ENCODE data around the gene ZNF467.

ZNF467 gene

GRCh38 chr7:149819141-149819960 lies 46.0 kb upstream of the ZNF467 start:
- ChIA-PET CTCF (no interaction called here), POLR2A (ENCODE audit: low non-redundant PET) (no interaction called here)
- TF ChIP-seq, protein P1, sequence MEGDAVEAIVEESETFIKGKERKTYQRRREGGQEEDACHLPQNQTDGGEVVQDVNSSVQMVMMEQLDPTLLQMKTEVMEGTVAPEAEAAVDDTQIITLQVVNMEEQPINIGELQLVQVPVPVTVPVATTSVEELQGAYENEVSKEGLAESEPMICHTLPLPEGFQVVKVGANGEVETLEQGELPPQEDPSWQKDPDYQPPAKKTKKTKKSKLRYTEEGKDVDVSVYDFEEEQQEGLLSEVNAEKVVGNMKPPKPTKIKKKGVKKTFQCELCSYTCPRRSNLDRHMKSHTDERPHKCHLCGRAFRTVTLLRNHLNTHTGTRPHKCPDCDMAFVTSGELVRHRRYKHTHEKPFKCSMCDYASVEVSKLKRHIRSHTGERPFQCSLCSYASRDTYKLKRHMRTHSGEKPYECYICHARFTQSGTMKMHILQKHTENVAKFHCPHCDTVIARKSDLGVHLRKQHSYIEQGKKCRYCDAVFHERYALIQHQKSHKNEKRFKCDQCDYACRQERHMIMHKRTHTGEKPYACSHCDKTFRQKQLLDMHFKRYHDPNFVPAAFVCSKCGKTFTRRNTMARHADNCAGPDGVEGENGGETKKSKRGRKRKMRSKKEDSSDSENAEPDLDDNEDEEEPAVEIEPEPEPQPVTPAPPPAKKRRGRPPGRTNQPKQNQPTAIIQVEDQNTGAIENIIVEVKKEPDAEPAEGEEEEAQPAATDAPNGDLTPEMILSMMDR (conservative IDR thresholded peaks at IDR 0.05; ENCODE audit: low read depth), result no peak
- DNase-seq (ENCODE audit: low spot score), result no peak
- H3K27ac ChIP-seq, result no peak overlapping the region

GRCh38 chr7:149818536-149818840 lies 45.1 kb upstream of the ZNF467 start:
- TF ChIP-seq, protein P1 (conservative IDR thresholded peaks at IDR 0.05; ENCODE audit: low read depth), result no peak
- ChIA-PET CTCF (interaction anchor here (0.8 kb wide), 1 partner anchor 11 kb away, joined by 3 read pairs; no protein-coding TSS in a partner anchor), POLR2A (ENCODE audit: low non-redundant PET) (no interaction called here)
- no peak overlapping the region for H3K27ac ChIP-seq
- DNase-seq (ENCODE audit: low spot score), result no peak

- CTCF ChIA-PET, result interaction anchor here (0.8 kb wide), 1 partner anchor 11 kb away, joined by 3 read pairs; no protein-coding TSS in a partner anchor
- H3K27ac ChIP-seq, result no peak overlapping the region
- DNase-seq (ENCODE audit: low spot score), result no peak
- POLR2A ChIA-PET (ENCODE audit: low non-redundant PET), result no interaction called here
- TF ChIP-seq, protein P1 (conservative IDR thresholded peaks at IDR 0.05; ENCODE audit: low read depth), result no peak
Measured at GRCh38 chr7:149817836-149818535, 44.6 kb upstream of the ZNF467 start.

- no peak overlapping the region for H3K27ac ChIP-seq
- ChIA-PET CTCF (no interaction called here), POLR2A (ENCODE audit: low non-redundant PET) (no interaction called here)
- TF ChIP-seq, protein P1 (conservative IDR thresholded peaks at IDR 0.05; ENCODE audit: low read depth), result no peak
- DNase-seq (ENCODE audit: low spot score), result no peak
Measured at GRCh38 chr7:149817301-149817771, 43.9 kb upstream of the ZNF467 start.

DNA sequence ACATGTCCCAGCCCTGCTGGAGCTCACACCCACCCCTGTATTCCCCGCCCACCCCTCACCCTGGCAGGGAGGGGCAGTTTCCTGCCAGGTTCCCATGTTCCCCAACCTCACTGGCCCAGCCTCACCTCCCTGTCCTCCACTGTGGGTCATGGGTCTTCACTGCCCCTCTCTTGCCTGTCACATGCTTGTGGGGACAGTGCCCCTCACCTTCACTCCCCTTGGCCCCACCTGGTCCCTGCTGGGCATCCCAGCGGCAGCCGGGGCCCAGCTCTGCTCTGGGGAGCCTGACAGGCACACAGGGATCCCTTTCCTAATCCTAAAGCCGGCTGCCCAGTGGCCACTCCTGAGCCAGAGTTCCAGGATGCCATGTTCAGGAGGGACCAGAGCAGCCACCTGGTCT lies 43.4 kb upstream of the ZNF467 start:
- no peak for DNase-seq (ENCODE audit: low spot score)
- H3K27ac ChIP-seq, result no peak overlapping the region
- TF ChIP-seq, protein P1 (conservative IDR thresholded peaks at IDR 0.05; ENCODE audit: low read depth), result no peak
- POLR2A ChIA-PET (ENCODE audit: low non-redundant PET), result no interaction called here
- CTCF ChIA-PET, result no interaction called here

- CTCF ChIA-PET, result no interaction called here
Measured at GRCh38 chr7:149816267-149816751, 42.9 kb upstream of the ZNF467 start.

More at GRCh38 chr7:149816267-149816751, 42.9 kb upstream of the ZNF467 start:
- no peak for DNase-seq (ENCODE audit: low spot score)
- TF ChIP-seq, protein P1 (conservative IDR thresholded peaks at IDR 0.05; ENCODE audit: low read depth), result no peak
- POLR2A ChIA-PET (ENCODE audit: low non-redundant PET), result no interaction called here
- no peak overlapping the region for H3K27ac ChIP-seq
